Fibroblast of lung (primary cell): ENCODE data around the gene MICAL3. TPM values are rescaled to one million over a fixed set of nuclear protein-coding genes. Genes with fewer than 3 reads are reported as not detected.

Source experiments
- DNase-seq, 2 donors: peaks; one replicate each; pipeline versions ENCODE4 v3.0.0 to v3.0.0-alpha.2; 2010; ENCODE audit warnings: low read depth in 2 of 2
- H2AFZ ChIP-seq: 2 replicates; pipeline ENCODE4 v1.5.1; 2012; ENCODE audit warnings: low read length, control low read depth, inconsistent platforms
- H3K27ac ChIP-seq: 2 replicates; pipeline ENCODE4 v1.5.1; 2011; ENCODE audit warnings: low read length, control low read depth; ENCODE audit not compliant: insufficient read depth
- H3K27me3 ChIP-seq: 2 replicates; pipeline ENCODE4 v1.5.1; 2011; ENCODE audit warnings: mild to moderate bottlenecking, low read length; ENCODE audit not compliant: control insufficient read depth, insufficient read depth
- H3K36me3 ChIP-seq: 2 replicates; pipeline ENCODE4 v1.5.1; 2011; ENCODE audit warnings: low read length; ENCODE audit not compliant: control insufficient read depth, insufficient read depth
- H3K4me1 ChIP-seq: 2 replicates; pipeline ENCODE4 v1.5.1; 2011; ENCODE audit warnings: low read length; ENCODE audit not compliant: control insufficient read depth, insufficient read depth; ENCODE audit errors: extremely low read depth
- H3K4me2 ChIP-seq: 2 replicates; pipeline ENCODE4 v1.5.1; 2011; ENCODE audit warnings: low read length, control low read depth; ENCODE audit not compliant: insufficient read depth; ENCODE audit errors: extremely low read depth
- H3K4me3 ChIP-seq, 4 experiments: fragments of 200-600 bp in 1 of 4; sonication (generic) in 1 of 4; replicated peaks in 1 of 4; 2 replicates each; pipeline ENCODE4 v1.5.1; 2011 to 2016; ENCODE audit warnings: low read length in 4 of 4, low read depth in 3 of 4, mild to moderate bottlenecking in 3 of 4, control low read depth in 2 of 4, inconsistent platforms in 1 of 4, mixed read lengths in 1 of 4; ENCODE audit not compliant: insufficient read depth in 1 of 4; ENCODE audit errors: control extremely low read depth in 1 of 4
- H3K79me2 ChIP-seq: 2 replicates; pipeline ENCODE4 v1.5.1; 2012; ENCODE audit warnings: mild to moderate bottlenecking, low read length, inconsistent platforms; ENCODE audit not compliant: control insufficient read depth, insufficient read depth
- H3K9ac ChIP-seq: 2 replicates; pipeline ENCODE4 v1.5.1; 2011; ENCODE audit warnings: mild to moderate bottlenecking, low read length, control low read depth; ENCODE audit not compliant: insufficient read depth
- H3K9me3 ChIP-seq: 2 replicates; pipeline ENCODE4 v1.5.1; 2012; ENCODE audit warnings: low read depth, low read length; ENCODE audit not compliant: control insufficient read depth, insufficient read depth
- H4K20me1 ChIP-seq: 2 replicates; pipeline ENCODE4 v1.5.1; 2011; ENCODE audit warnings: low read length; ENCODE audit not compliant: control insufficient read depth, insufficient read depth; ENCODE audit errors: extremely low read depth
- CTCF ChIP-seq, 2 donors: IDR thresholded peaks in 1 of 2; conservative IDR thresholded peaks in 1 of 2; 1 replicate in 1 of 2; 2 replicates in 1 of 2; pipeline ENCODE4 v1.5.1; 2011 to 2012; ENCODE audit warnings: low read length in 2 of 2, control low read depth in 1 of 2, inconsistent platforms in 1 of 2, low read depth in 1 of 2, mild to moderate bottlenecking in 1 of 2
- EZH2 ChIP-seq: IDR thresholded peaks from 2 replicates; pipeline ENCODE4 v1.5.1; 2012; ENCODE audit warnings: low read length, control low read depth, mild to moderate bottlenecking; ENCODE audit errors: missing control alignments
- polyA plus RNA-seq, 2 donors: library from polyadenylated mRNA; depleted of rRNA in 1 of 2; stranded (reverse) in 1 of 2; unstranded in 1 of 2; fragments of >200 nt; gene quantifications; 2 replicates each; pipeline ENCODE4 v1.2.1, GENCODE V29; 2011 to 2012; ENCODE audit warnings: missing spikeins in 1 of 2
- total RNA-seq: library from RNA; depleted of rRNA; stranded (reverse); fragments of >200 nt; gene quantifications from 2 replicates; pipeline ENCODE4 v1.2.1, GENCODE V29; 2014

The MICAL3 gene
- total and polyA plus RNA-seq, 2 donors (not counting 1 experiment from before 2014, with no cell fraction given): 10.8 to 22.6 TPM

- Histone ChIP-seq H3K79me2 (no peaks in the 10 kb centered on the region), H3K27ac (no peak overlapping the region), H3K9ac (no peak overlapping the region), H3K4me3 (no peak overlapping the region), H3K36me3 (peaks cover 3% of the 10 kb centered on the region), H3K27me3 (no peaks in the 10 kb centered on the region), H3K4me1 (no peaks in the 10 kb centered on the region), H3K4me2 (no peak overlapping the region), H4K20me1 (no peaks in the 10 kb centered on the region), H2AFZ (no peak overlapping the region), H3K9me3 (no peaks in the 10 kb centered on the region)
- DNase-seq: no peak
- TF ChIP-seq CTCF (conservative IDR thresholded peaks at IDR 0.05 in 1 of 2, IDR thresholded peaks at IDR 0.05 in 1 of 2; ENCODE audit: low read depth in 1 of 2, low read length in 2 of 2) (no peak), EZH2 (no peak)
Measured at GRCh38 chr22:17825876-17826550, 198.3 kb downstream of the MICAL3 start.

GRCh38 chr22:17824457-17824856 is 199.9 kb downstream of the MICAL3 start:
- no peak overlapping the region for H2AFZ ChIP-seq
- H3K27ac ChIP-seq: no peak overlapping the region
- DNase-seq: no peak
- no peaks in the 10 kb centered on the region for H3K9me3 ChIP-seq
- H3K79me2 ChIP-seq: no peaks in the 10 kb centered on the region
- no peaks in the 10 kb centered on the region for H3K27me3 ChIP-seq
- no peak overlapping the region for H3K4me3 ChIP-seq
- no peaks in the 10 kb centered on the region for H3K4me1 ChIP-seq
- TF ChIP-seq EZH2: no peak
- TF ChIP-seq CTCF (conservative IDR thresholded peaks at IDR 0.05 in 1 of 2, IDR thresholded peaks at IDR 0.05 in 1 of 2; ENCODE audit: low read depth in 1 of 2, low read length in 2 of 2): no peak
- H3K4me2 ChIP-seq: no peak overlapping the region
- H3K9ac ChIP-seq: no peak overlapping the region
- peaks cover 3% of the 10 kb centered on the region for H3K36me3 ChIP-seq
- no peaks in the 10 kb centered on the region for H4K20me1 ChIP-seq

- H3K27me3 ChIP-seq: no peaks in the 10 kb centered on the region
- H3K79me2 ChIP-seq: no peaks in the 10 kb centered on the region
- H3K4me3 ChIP-seq: no peak overlapping the region
- no peak overlapping the region for H2AFZ ChIP-seq
- no peak for DNase-seq
- H3K9me3 ChIP-seq: no peaks in the 10 kb centered on the region
- H3K4me2 ChIP-seq: no peak overlapping the region
- H3K9ac ChIP-seq: no peak overlapping the region
- H3K27ac ChIP-seq: no peak overlapping the region
- TF ChIP-seq EZH2 (no peak), CTCF (conservative IDR thresholded peaks at IDR 0.05 in 1 of 2, IDR thresholded peaks at IDR 0.05 in 1 of 2; ENCODE audit: low read depth in 1 of 2, low read length in 2 of 2) (no peak)
- peaks cover 3% of the 10 kb centered on the region for H3K36me3 ChIP-seq
- no peaks in the 10 kb centered on the region for H3K4me1 ChIP-seq
- H4K20me1 ChIP-seq: no peaks in the 10 kb centered on the region
Measured at GRCh38 chr22:17823964-17824363, 200.4 kb downstream of the MICAL3 start.
